CD4-positive, alpha-beta T cell (primary cell): ENCODE results near the gene SUPT3H. TPM values are rescaled to one million over a fixed set of nuclear protein-coding genes. Genes with fewer than 3 reads are reported as not detected.

Experiments
- ATAC-seq: fragments of 200-7000 bp; cut with Tn5 transposase; one replicate; pipeline ENCODE4 v1.10.0; 2022; ENCODE audit warnings: mild to moderate bottlenecking; ENCODE audit not compliant: poor library complexity
- CTCF ChIA-PET: fragments of 350-600 bp; sonication (Branson Sonifier 250); formaldehyde crosslinking; loops from one replicate; lab custom pipeline; 2021; ENCODE audit warnings: antibody characterized with exemption, inconsistent platforms; lab: Charles Lee
- POLR2A ChIA-PET: fragments of 350-600 bp; sonication (Branson Sonifier 250); formaldehyde crosslinking; loops from one replicate; lab custom pipeline; 2021; ENCODE audit warnings: antibody characterized with exemption, inconsistent platforms; lab: Charles Lee
- DNase-seq, 14 experiments: peaks; one replicate each; pipeline ENCODE4 v3.0.0-alpha.2; 2013 to 2020; ENCODE audit warnings: mixed read lengths in 2 of 14
- H3K27ac ChIP-seq, 2 donors: one replicate each; pipeline versions ENCODE4 v1.5.1 to v1.7.0; 2013; ENCODE audit warnings: low read length in 2 of 2, low read depth in 1 of 2, mild to moderate bottlenecking in 1 of 2
- H3K27me3 ChIP-seq, 2 experiments: 1 replicate in 1 of 2; 2 replicates in 1 of 2; pipeline versions ENCODE4 v1.6.1 to v1.7.0; 2013; ENCODE audit warnings: low read length in 2 of 2, control low read depth in 1 of 2, mild to moderate bottlenecking in 1 of 2, moderate library complexity in 1 of 2; ENCODE audit not compliant: insufficient read depth in 2 of 2, control insufficient read depth in 1 of 2
- H3K36me3 ChIP-seq: one replicate; pipeline ENCODE4 v1.6.1; 2013; ENCODE audit warnings: low read length, control low read depth; ENCODE audit not compliant: insufficient read depth
- H3K4me1 ChIP-seq: one replicate; pipeline ENCODE4 v1.6.1; 2013; ENCODE audit warnings: low read length, control low read depth; ENCODE audit not compliant: insufficient read depth
- H3K4me3 ChIP-seq: one replicate; pipeline ENCODE4 v1.5.1; 2013; ENCODE audit warnings: mild to moderate bottlenecking, low read length, moderate library complexity
- H3K9me3 ChIP-seq, 2 experiments: 1 replicate in 1 of 2; 2 replicates in 1 of 2; pipeline versions ENCODE4 v1.6.1 to v1.7.0; 2013; ENCODE audit warnings: low read length in 2 of 2, mild to moderate bottlenecking in 2 of 2, control low read depth in 1 of 2, moderate library complexity in 1 of 2; ENCODE audit not compliant: control insufficient read depth in 1 of 2, insufficient read depth in 1 of 2
- H3K27ac Mint-ChIP-seq: one replicate; pipeline ENCODE4 v1.8.0; 2020; ENCODE audit warnings: mixed read lengths
- H3K27me3 Mint-ChIP-seq: one replicate; pipeline ENCODE4 v1.8.0; 2021; ENCODE audit warnings: mixed read lengths
- H3K36me3 Mint-ChIP-seq: one replicate; pipeline ENCODE4 v1.8.0; 2021; ENCODE audit warnings: low read depth, mixed read lengths
- H3K4me1 Mint-ChIP-seq: one replicate; pipeline ENCODE4 v1.8.0; 2021; ENCODE audit warnings: low read depth, mixed read lengths
- H3K4me3 Mint-ChIP-seq: one replicate; pipeline ENCODE4 v1.8.0; 2020; ENCODE audit warnings: mild to moderate bottlenecking, mixed read lengths
- H3K9me3 Mint-ChIP-seq: one replicate; pipeline ENCODE4 v1.8.0; 2020; ENCODE audit warnings: mixed read lengths
- CTCF ChIP-seq: fragments of 200-600 bp; IDR thresholded peaks from one replicate; pipeline ENCODE4 v1.8.0; 2022; ENCODE audit warnings: antibody characterized with exemption, mild to moderate bottlenecking
- intact Hi-C, 2 experiments: fragments of 100-400 bp; cut with DNase I in 1 of 2; cut with micrococcal nuclease in 1 of 2; formaldehyde crosslinking; loops; one replicate each; pipeline versions ENCODE4 v1.15.1 to v1.9.0; 2023 to 2025; cut with DNase I, micrococcal nuclease
- total RNA-seq, 174 experiments: library from RNA in 2 of 174; stranded (reverse) in 2 of 174; gene quantifications; one replicate each; pipeline ENCODE4 v1.2.3 and lab custom pipeline; 2021 to 2026

Gene SUPT3H
- total RNA-seq, 2 experiments from 2014 or later = 8.9 to 10.5 TPM

GRCh38 chr6:45195137-45195536 lies 182.6 kb downstream of the SUPT3H start:
- ATAC-seq = no peak
- POLR2A ChIA-PET = no interaction called here
- no peaks in the 10 kb centered on the region for H3K4me1 ChIP-seq

DNA sequence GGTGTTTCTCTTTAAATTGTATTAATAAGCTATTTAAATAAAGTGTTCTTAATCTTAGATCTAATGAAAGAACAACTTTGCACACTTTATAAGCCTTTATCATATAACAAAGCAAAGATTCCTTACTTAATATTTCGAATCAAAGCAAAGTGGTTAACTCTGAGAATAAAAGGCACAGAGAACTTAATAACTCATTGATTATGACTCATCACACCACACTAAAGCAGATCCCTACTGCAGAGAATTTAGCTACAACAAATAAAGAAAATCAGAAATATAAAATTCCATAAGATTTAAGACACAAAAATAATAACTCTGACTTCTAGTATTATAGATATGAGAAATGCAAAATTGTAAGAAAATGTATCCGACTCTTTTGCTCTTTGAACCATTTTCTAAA lies 185.2 kb downstream of the SUPT3H start:
- H3K27ac Mint-ChIP-seq = no peak overlapping the region
- CTCF ChIA-PET = interaction anchor here (1.4 kb wide), 1 partner anchor 9 kb away, joined by 3 read pairs; no protein-coding TSS in a partner anchor
- Histone ChIP-seq H3K9me3 (no peaks in the 10 kb centered on the region), H3K4me1 (no peaks in the 10 kb centered on the region), H3K27me3 (no peaks in the 10 kb centered on the region), H3K27ac (no peak overlapping the region), H3K4me3 (no peak overlapping the region), H3K36me3 (no peaks in the 10 kb centered on the region)
- peaks cover 10% of the 10 kb centered on the region for H3K4me1 Mint-ChIP-seq
- ATAC-seq (no peak), DNase-seq (no peak)
- POLR2A ChIA-PET = no interaction called here
- TF ChIP-seq CTCF = no peak
- intact Hi-C loops = no loop called here
- H3K27me3 Mint-ChIP-seq = no peaks in the 10 kb centered on the region
- H3K4me3 Mint-ChIP-seq = no peak overlapping the region
- no peaks in the 10 kb centered on the region for H3K9me3 Mint-ChIP-seq
- no peaks in the 10 kb centered on the region for H3K36me3 Mint-ChIP-seq

More at GRCh38 chr6:45195137-45195536, 182.6 kb downstream of the SUPT3H start:
- Histone ChIP-seq H3K36me3 (no peaks in the 10 kb centered on the region), H3K9me3 (no peaks in the 10 kb centered on the region), H3K27ac (no peak overlapping the region), H3K4me3 (no peak overlapping the region), H3K27me3 (no peaks in the 10 kb centered on the region)
- Mint-ChIP-seq H3K4me3 (no peak overlapping the region), H3K9me3 (no peaks in the 10 kb centered on the region), H3K36me3 (no peaks in the 10 kb centered on the region), H3K27ac (no peak overlapping the region), H3K27me3 (no peaks in the 10 kb centered on the region), H3K4me1 (peaks cover 10% of the 10 kb centered on the region)
- TF ChIP-seq CTCF = no peak
- intact Hi-C loops = no loop called here
- DNase-seq = no peak
- CTCF ChIA-PET = no interaction called here

DNA sequence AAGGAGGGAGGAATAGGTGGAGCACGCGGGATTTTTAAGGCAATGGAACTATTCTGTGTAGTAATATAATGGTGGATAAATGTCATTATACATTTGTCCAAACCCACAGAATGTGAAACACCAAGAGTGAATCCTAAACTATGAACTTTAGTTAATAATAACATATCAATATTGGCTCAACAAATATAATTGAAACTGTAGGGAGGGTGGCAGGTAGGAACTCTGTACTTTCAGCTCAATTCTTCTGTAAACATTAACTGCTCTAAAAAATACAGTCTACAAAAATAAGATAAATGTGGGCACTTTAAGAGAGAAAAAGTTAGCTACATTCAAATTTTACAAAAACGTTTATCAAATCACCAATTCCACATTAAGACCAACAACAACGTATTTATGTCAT lies 186.3 kb downstream of the SUPT3H start:
- H3K27ac Mint-ChIP-seq = no peak overlapping the region
- Histone ChIP-seq H3K4me3 (no peak overlapping the region), H3K4me1 (no peaks in the 10 kb centered on the region), H3K9me3 (no peaks in the 10 kb centered on the region), H3K27ac (no peak overlapping the region), H3K36me3 (no peaks in the 10 kb centered on the region), H3K27me3 (no peaks in the 10 kb centered on the region)
- DNase-seq (no peak), ATAC-seq (no peak)
- peaks cover 13% of the 10 kb centered on the region for H3K4me1 Mint-ChIP-seq
- no peaks in the 10 kb centered on the region for H3K27me3 Mint-ChIP-seq
- H3K4me3 Mint-ChIP-seq = no peak overlapping the region
- no peaks in the 10 kb centered on the region for H3K36me3 Mint-ChIP-seq
- intact Hi-C loops = no loop called here
- TF ChIP-seq CTCF = no peak
- ChIA-PET CTCF (interaction anchor here (1.4 kb wide), 1 partner anchor 8 kb away, joined by 3 read pairs; no protein-coding TSS in a partner anchor), POLR2A (no interaction called here)
- H3K9me3 Mint-ChIP-seq = no peaks in the 10 kb centered on the region
